Measurements from ENCODE around the gene ADAMTS6. TPM values are rescaled to one million over a fixed set of nuclear protein-coding genes. Genes with fewer than 3 reads are reported as not detected.
A peak's percentile ranks its signal among the peaks of the same experiment; 100 is the strongest.

ADAMTS6 gene
- total RNA-seq, 6 experiments from 2014 or later: 23.1 to 29.9 (median 28.3) TPM

GRCh38 chr5:65479527-65479926, 2.2 kb downstream of the ADAMTS6 start:
- Mint-ChIP-seq H3K9me3 (no peaks in the 10 kb centered on the region), H3K4me3 (no peak overlapping the region), H3K4me1 (ENCODE audit: low read depth) (peaks cover 7% of the 10 kb centered on the region), H3K27me3 (ENCODE audit: insufficient read depth) (no peaks in the 10 kb centered on the region; the same call in 1 of the 2 replicates), H3K27ac (no peak overlapping the region), H3K36me3 (ENCODE audit: low read depth) (peaks cover 12% of the 10 kb centered on the region; the same call in 1 of the 2 replicates)
- no peak for TF ChIP-seq CTCF (IDR thresholded peaks at IDR 0.05)
- no peak for DNase-seq

GRCh38 chr5:65478336-65478735, 3.4 kb downstream of the ADAMTS6 start:
- peaks cover 16% of the 10 kb centered on the region; the same call in 1 of the 2 replicates for H3K36me3 Mint-ChIP-seq (ENCODE audit: low read depth)
- no peak overlapping the region; the same call in 1 of the 2 replicates for H3K27ac Mint-ChIP-seq
- H3K4me1 Mint-ChIP-seq (ENCODE audit: low read depth): peaks cover 4% of the 10 kb centered on the region
- H3K9me3 Mint-ChIP-seq: no peaks in the 10 kb centered on the region
- TF ChIP-seq CTCF (IDR thresholded peaks at IDR 0.05): no peak
- no peaks in the 10 kb centered on the region; the same call in 1 of the 2 replicates for H3K27me3 Mint-ChIP-seq (ENCODE audit: insufficient read depth)
- DNase-seq: no peak
- no peak overlapping the region; the same call in 1 of the 2 replicates for H3K4me3 Mint-ChIP-seq

- peak overlapping the region; percentile 37 for H3K27ac Mint-ChIP-seq
- peaks cover 10% of the 10 kb centered on the region for H3K4me1 Mint-ChIP-seq (ENCODE audit: low read depth)
- DNase-seq: no peak
- H3K9me3 Mint-ChIP-seq: no peaks in the 10 kb centered on the region
- no peak for TF ChIP-seq CTCF (IDR thresholded peaks at IDR 0.05)
- H3K27me3 Mint-ChIP-seq (ENCODE audit: insufficient read depth): no peaks in the 10 kb centered on the region; the same call in 1 of the 2 replicates
- peaks cover 29% of the 10 kb centered on the region for H3K36me3 Mint-ChIP-seq (ENCODE audit: low read depth)
- peak overlapping the region; percentile 26; the same call in 1 of the 2 replicates for H3K4me3 Mint-ChIP-seq
These were observed 5.8 kb downstream of the ADAMTS6 start for GRCh38 chr5:65475895-65476294.

GRCh38 chr5:65475336-65475735, 6.4 kb downstream of the ADAMTS6 start:
- peak overlapping the region; percentile 1; the same call in 1 of the 2 replicates for H3K4me3 Mint-ChIP-seq
- H3K27me3 Mint-ChIP-seq (ENCODE audit: insufficient read depth): no peaks in the 10 kb centered on the region; the same call in 1 of the 2 replicates
- no peak overlapping the region for H3K27ac Mint-ChIP-seq
- H3K9me3 Mint-ChIP-seq: no peaks in the 10 kb centered on the region
- DNase-seq: no peak
- H3K36me3 Mint-ChIP-seq (ENCODE audit: low read depth): peaks cover 31% of the 10 kb centered on the region
- TF ChIP-seq CTCF (IDR thresholded peaks at IDR 0.05): no peak
- H3K4me1 Mint-ChIP-seq (ENCODE audit: low read depth): peaks cover 13% of the 10 kb centered on the region

GRCh38 chr5:65474130-65474711, 7.5 kb downstream of the ADAMTS6 start:
- no peak for TF ChIP-seq CTCF (IDR thresholded peaks at IDR 0.05)
- H3K9me3 Mint-ChIP-seq: no peaks in the 10 kb centered on the region
- H3K4me3 Mint-ChIP-seq: peak overlapping the region; percentile 24
- H3K27me3 Mint-ChIP-seq (ENCODE audit: insufficient read depth): no peaks in the 10 kb centered on the region; the same call in 1 of the 2 replicates
- peaks cover 15% of the 10 kb centered on the region for H3K4me1 Mint-ChIP-seq (ENCODE audit: low read depth)
- H3K36me3 Mint-ChIP-seq (ENCODE audit: low read depth): peaks cover 31% of the 10 kb centered on the region
- H3K27ac Mint-ChIP-seq: peak overlapping the region; percentile 42; the same call in 1 of the 2 replicates
- no peak for DNase-seq

Measured in HFFc6 (cell line).